HepG2 (cell line): ENCODE data around the gene NEURL3. TPM values are rescaled to one million over a fixed set of nuclear protein-coding genes. Genes with fewer than 3 reads are reported as not detected.

ENCODE experiments used
- ARNT2 ChIP-seq: sonication (generic); formaldehyde crosslinking; IDR thresholded peaks from 2 replicates; pipeline ENCODE4 v1.8.0; 2022; ENCODE audit warnings: mild to moderate bottlenecking, low read depth, missing genetic modification reagents, moderate library complexity
- HES4 ChIP-seq: sonication (generic); formaldehyde crosslinking; IDR thresholded peaks from 2 replicates; pipeline ENCODE4 v1.9.0; 2021; ENCODE audit warnings: mild to moderate bottlenecking, missing genetic modification reagents, borderline replicate concordance
- MYC ChIP-seq: sonication (generic); formaldehyde crosslinking; IDR thresholded peaks from 2 replicates; pipeline ENCODE4 v1.9.0; 2021; ENCODE audit warnings: missing genetic modification reagents, borderline replicate concordance
- ONECUT2 ChIP-seq: sonication (generic); formaldehyde crosslinking; IDR thresholded peaks from 2 replicates; pipeline ENCODE4 v1.4.0; 2020; ENCODE audit warnings: missing genetic modification reagents
- PLSCR1 ChIP-seq: sonication (generic); formaldehyde crosslinking; IDR thresholded peaks from 2 replicates; pipeline ENCODE4 v1.5.0; 2020; ENCODE audit warnings: missing genetic modification reagents, mild to moderate bottlenecking, borderline replicate concordance
- PRPF4 ChIP-seq: fragments of 200-400 bp; formaldehyde crosslinking; IDR thresholded peaks from 2 replicates; pipeline ENCODE4 v1.6.1; 2016; ENCODE audit warnings: low read length, low read depth; ENCODE audit not compliant: poor library complexity, severe bottlenecking
- SP1 ChIP-seq, 2 experiments: fragments of 450-650 bp in 1 of 2; sonication (generic) in 1 of 2; formaldehyde crosslinking in 1 of 2; IDR thresholded peaks; 2 replicates each; pipeline versions ENCODE4 v1.4.0 to v1.6.1; 2016 to 2020; ENCODE audit warnings: missing genetic modification reagents in 1 of 2
- U2AF2 ChIP-seq: fragments of 200-400 bp; formaldehyde crosslinking; IDR thresholded peaks from 2 replicates; pipeline ENCODE4 v1.6.1; 2017; ENCODE audit warnings: low read depth, mild to moderate bottlenecking, low read length
- ZBTB39 ChIP-seq: sonication (generic); formaldehyde crosslinking; IDR thresholded peaks from 2 replicates; pipeline ENCODE4 v1.5.0; 2020; ENCODE audit warnings: missing genetic modification reagents
- ZFP36L2 ChIP-seq: sonication (generic); formaldehyde crosslinking; IDR thresholded peaks from 2 replicates; pipeline ENCODE4 v1.4.0; 2020; ENCODE audit warnings: missing genetic modification reagents
- ZNF34 ChIP-seq: sonication (generic); formaldehyde crosslinking; IDR thresholded peaks from 2 replicates; pipeline ENCODE4 v1.4.0; 2020; ENCODE audit warnings: mild to moderate bottlenecking, missing genetic modification reagents, borderline replicate concordance
- ZNF407 ChIP-seq: sonication (generic); formaldehyde crosslinking; IDR thresholded peaks from one replicate; pipeline ENCODE4 v1.5.1; 2020; ENCODE audit warnings: mild to moderate bottlenecking, missing genetic modification reagents; ENCODE audit errors: not compliant biosample characterization
- ZNF44 ChIP-seq: sonication (generic); formaldehyde crosslinking; IDR thresholded peaks from 2 replicates; pipeline ENCODE4 v1.5.1; 2020; ENCODE audit warnings: mild to moderate bottlenecking, missing genetic modification reagents
- ZNF468 ChIP-seq: sonication (generic); formaldehyde crosslinking; IDR thresholded peaks from 2 replicates; pipeline ENCODE4 v1.8.0; 2022; ENCODE audit warnings: mild to moderate bottlenecking, moderate library complexity, missing genetic modification reagents
- ZNF605 ChIP-seq: sonication (generic); formaldehyde crosslinking; IDR thresholded peaks from 2 replicates; pipeline ENCODE4 v1.8.0; 2022; ENCODE audit warnings: mild to moderate bottlenecking, missing genetic modification reagents
- ZNF790 ChIP-seq: sonication (generic); formaldehyde crosslinking; IDR thresholded peaks from 2 replicates; pipeline ENCODE4 v1.8.0; 2022; ENCODE audit warnings: missing genetic modification reagents, mild to moderate bottlenecking, borderline replicate concordance
- polyA plus RNA-seq, 8 experiments: library from polyadenylated mRNA; depleted of rRNA in 3 of 8; stranded (reverse) in 7 of 8; unstranded in 1 of 8; fragments of >200 nt; fragmentation: Illumina TruSeq in 4 of 8; extraction: Trizol in 4 of 8; gene quantifications; 2 replicates each; pipeline versions ENCODE4 v1.2.1 to v1.2.3, GENCODE V29; 2011 to 2016; ENCODE audit warnings: low read depth in 4 of 8, missing spikeins in 1 of 8, mixed read lengths in 1 of 8; ENCODE audit not compliant: insufficient read depth in 1 of 8
- total RNA-seq, 5 experiments: library from RNA; depleted of rRNA; stranded (reverse); fragments of >200 nt; fragmentation: Illumina TruSeq; extraction: Trizol; gene quantifications; 2 replicates each; pipeline ENCODE4 v1.2.3, GENCODE V29; 2016; ENCODE audit warnings: low read depth in 1 of 5
- TF ChIP-seq, protein P1 (sequence below): sonication (generic); formaldehyde crosslinking; IDR thresholded peaks from 2 replicates; pipeline ENCODE4 v1.5.0; 2020; ENCODE audit warnings: missing genetic modification reagents

The NEURL3 gene
- total and polyA plus RNA-seq, 2 of the 13 experiments (the other 11 are each of a cell fraction or from before 2014, with no cell fraction given), result 0.16 to 1.2 TPM

- no peak for TF ChIP-seq ZNF34 (CRISPR knock-in tag)
- no peak for TF ChIP-seq U2AF2
- no peak for TF ChIP-seq ZNF790 (CRISPR knock-in tag)
- TF ChIP-seq ONECUT2 (CRISPR knock-in tag), result no peak
- 0 out of 2 replicates have a peak, but pooled peaks have one; percentile 47 for TF ChIP-seq ZNF605 (CRISPR knock-in tag)
- TF ChIP-seq ZFP36L2 (CRISPR knock-in tag), result no peak
- TF ChIP-seq, protein P1, sequence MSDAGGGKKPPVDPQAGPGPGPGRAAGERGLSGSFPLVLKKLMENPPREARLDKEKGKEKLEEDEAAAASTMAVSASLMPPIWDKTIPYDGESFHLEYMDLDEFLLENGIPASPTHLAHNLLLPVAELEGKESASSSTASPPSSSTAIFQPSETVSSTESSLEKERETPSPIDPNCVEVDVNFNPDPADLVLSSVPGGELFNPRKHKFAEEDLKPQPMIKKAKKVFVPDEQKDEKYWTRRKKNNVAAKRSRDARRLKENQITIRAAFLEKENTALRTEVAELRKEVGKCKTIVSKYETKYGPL (CRISPR knock-in tag), result 0 out of 2 replicates have a peak, but pooled peaks have one; percentile 8
- no peak for TF ChIP-seq ZBTB39 (CRISPR knock-in tag)
- TF ChIP-seq PLSCR1 (CRISPR knock-in tag), result no peak
- TF ChIP-seq ARNT2 (CRISPR knock-in tag), result no peak; the same call in 1 of the 2 replicates
- no peak for TF ChIP-seq HES4
- no peak for TF ChIP-seq SP1 (IDR thresholded peaks at IDR 0.05)
- no peak for TF ChIP-seq SP1 (CRISPR knock-in tag; IDR thresholded peaks at IDR 0.05)
- no peak for TF ChIP-seq MYC
- no peak for TF ChIP-seq ZNF468 (CRISPR knock-in tag)
- TF ChIP-seq ZNF44 (CRISPR knock-in tag), result no peak
- no peak for TF ChIP-seq PRPF4
- no peak for TF ChIP-seq ZNF407 (CRISPR knock-in tag)
These were observed 32.0 kb upstream of the NEURL3 start (continued) for GRCh38 chr2:96537066-96537733.
